ENCODE results near the gene IMP4.
"Not testable (repeated sequence)": the region's sequence is repeated elsewhere in the genome, so short reads cannot be mapped to it uniquely, and the experiment has no call there.

Gene IMP4

GRCh38 chr2:130316596-130316995 is 26.1 kb upstream of the IMP4 start:
- Histone ChIP-seq H3K9ac (ENCODE audit: low read length in 2 of 2) (no peak overlapping the region), H3K4me1 (ENCODE audit: control insufficient read depth, insufficient read depth, low read length) (no peaks in the 10 kb centered on the region), H3K9me3 (ENCODE audit: control insufficient read depth in 2 of 2, low read length in 2 of 2) (no peaks in the 10 kb centered on the region), H3K27ac (ENCODE audit: low read length) (no peak overlapping the region), H3K36me3 (ENCODE audit: control insufficient read depth in 2 of 2, insufficient read depth in 2 of 2, low read length in 2 of 2) (no peaks in the 10 kb centered on the region), H3K4me3 (ENCODE audit: low read length in 2 of 2) (no peak overlapping the region), H3K27me3 (ENCODE audit: control insufficient read depth in 1 of 2, insufficient read depth in 2 of 2, low read length in 2 of 2) (peaks cover 0 to 6% of the 10 kb centered on the region in 2 donors)

- Histone ChIP-seq H3K27ac (ENCODE audit: low read length) (no peak overlapping the region), H3K4me3 (ENCODE audit: low read length in 2 of 2) (no peak overlapping the region)
These were observed 23.8 kb upstream of the IMP4 start for GRCh38 chr2:130318906-130319305.

GRCh38 chr2:130319536-130319935 is 23.2 kb upstream of the IMP4 start:
- Histone ChIP-seq H3K27me3 (ENCODE audit: control insufficient read depth in 1 of 2, insufficient read depth in 2 of 2, low read length in 2 of 2) (no peaks in the 10 kb centered on the region), H3K9ac (ENCODE audit: low read length in 2 of 2) (no peak overlapping the region), H3K4me1 (ENCODE audit: control insufficient read depth, insufficient read depth, low read length) (no peaks in the 10 kb centered on the region), H3K27ac (ENCODE audit: low read length) (no peak overlapping the region), H3K36me3 (ENCODE audit: control insufficient read depth in 2 of 2, insufficient read depth in 2 of 2, low read length in 2 of 2) (no peaks in the 10 kb centered on the region), H3K4me3 (ENCODE audit: low read length in 2 of 2) (no peak overlapping the region), H3K9me3 (ENCODE audit: control insufficient read depth in 2 of 2, low read length in 2 of 2) (no peaks in the 10 kb centered on the region)

More at GRCh38 chr2:130318906-130319305, 23.8 kb upstream of the IMP4 start:
- Histone ChIP-seq H3K9ac (ENCODE audit: low read length in 2 of 2) (no peak overlapping the region), H3K27me3 (ENCODE audit: control insufficient read depth in 1 of 2, insufficient read depth in 2 of 2, low read length in 2 of 2) (peaks cover 0 to 3% of the 10 kb centered on the region in 2 donors), H3K4me1 (ENCODE audit: control insufficient read depth, insufficient read depth, low read length) (no peaks in the 10 kb centered on the region), H3K36me3 (ENCODE audit: control insufficient read depth in 2 of 2, insufficient read depth in 2 of 2, low read length in 2 of 2) (no peaks in the 10 kb centered on the region), H3K9me3 (ENCODE audit: control insufficient read depth in 2 of 2, low read length in 2 of 2) (no peaks in the 10 kb centered on the region)

- Histone ChIP-seq H3K27me3 (ENCODE audit: control insufficient read depth in 1 of 2, insufficient read depth in 2 of 2, low read length in 2 of 2) (peaks cover 0 to 2% of the 10 kb centered on the region in 2 donors), H3K27ac (ENCODE audit: low read length) (no peak overlapping the region), H3K9me3 (ENCODE audit: control insufficient read depth in 2 of 2, low read length in 2 of 2) (no peaks in the 10 kb centered on the region), H3K4me1 (ENCODE audit: control insufficient read depth, insufficient read depth, low read length) (peaks cover 4% of the 10 kb centered on the region), H3K4me3 (ENCODE audit: low read length in 2 of 2) (no peak overlapping the region), H3K36me3 (ENCODE audit: control insufficient read depth in 2 of 2, insufficient read depth in 2 of 2, low read length in 2 of 2) (no peaks in the 10 kb centered on the region), H3K9ac (ENCODE audit: low read length in 2 of 2) (no peak overlapping the region)
These were observed 14.8 kb upstream of the IMP4 start for GRCh38 chr2:130327703-130328527.

GRCh38 chr2:130328710-130329109 is 14.0 kb upstream of the IMP4 start:
- no peak overlapping the region for H3K4me3 ChIP-seq (ENCODE audit: low read length in 2 of 2)
- H3K36me3 ChIP-seq (ENCODE audit: control insufficient read depth in 2 of 2, insufficient read depth in 2 of 2, low read length in 2 of 2): no peaks in the 10 kb centered on the region
- no peak overlapping the region for H3K9ac ChIP-seq (ENCODE audit: low read length in 2 of 2)
- H3K4me1 ChIP-seq (ENCODE audit: control insufficient read depth, insufficient read depth, low read length): peaks cover 4% of the 10 kb centered on the region
- no peaks in the 10 kb centered on the region for H3K9me3 ChIP-seq (ENCODE audit: control insufficient read depth in 2 of 2, low read length in 2 of 2)
- peaks cover 0 to 2% of the 10 kb centered on the region in 2 donors for H3K27me3 ChIP-seq (ENCODE audit: control insufficient read depth in 1 of 2, insufficient read depth in 2 of 2, low read length in 2 of 2)
- H3K27ac ChIP-seq (ENCODE audit: low read length): no peak overlapping the region

GRCh38 chr2:130332271-130333073 is 10.2 kb upstream of the IMP4 start:
- Histone ChIP-seq H3K27me3 (ENCODE audit: control insufficient read depth in 1 of 2, insufficient read depth in 2 of 2, low read length in 2 of 2) (no peaks in the 10 kb centered on the region), H3K27ac (ENCODE audit: low read length) (no peak overlapping the region), H3K9ac (ENCODE audit: low read length in 2 of 2) (peak overlapping the region; percentile 22 to 36), H3K4me3 (ENCODE audit: low read length in 2 of 2) (peak overlapping the region; percentile 2 to 35), H3K9me3 (ENCODE audit: control insufficient read depth in 2 of 2, low read length in 2 of 2) (no peaks in the 10 kb centered on the region), H3K4me1 (ENCODE audit: control insufficient read depth, insufficient read depth, low read length) (peaks cover 7% of the 10 kb centered on the region), H3K36me3 (ENCODE audit: control insufficient read depth in 2 of 2, insufficient read depth in 2 of 2, low read length in 2 of 2) (no peaks in the 10 kb centered on the region)

GRCh38 chr2:130333253-130333652 is 9.4 kb upstream of the IMP4 start:
- not testable (repeated sequence) for H3K36me3 ChIP-seq (ENCODE audit: control insufficient read depth in 2 of 2, insufficient read depth in 2 of 2, low read length in 2 of 2); H3K4me3 ChIP-seq (ENCODE audit: low read length in 2 of 2); H3K9me3 ChIP-seq (ENCODE audit: control insufficient read depth in 2 of 2, low read length in 2 of 2); H3K9ac ChIP-seq (ENCODE audit: low read length in 2 of 2); H3K4me1 ChIP-seq (ENCODE audit: control insufficient read depth, insufficient read depth, low read length); H3K27me3 ChIP-seq (ENCODE audit: control insufficient read depth in 1 of 2, insufficient read depth in 2 of 2, low read length in 2 of 2); H3K27ac ChIP-seq (ENCODE audit: low read length)

- H3K4me3 ChIP-seq (ENCODE audit: low read length in 2 of 2): no peak overlapping the region
- H3K27me3 ChIP-seq (ENCODE audit: control insufficient read depth in 1 of 2, insufficient read depth in 2 of 2, low read length in 2 of 2): no peaks in the 10 kb centered on the region
- H3K4me1 ChIP-seq (ENCODE audit: control insufficient read depth, insufficient read depth, low read length): peaks cover 7% of the 10 kb centered on the region
- no peak overlapping the region for H3K27ac ChIP-seq (ENCODE audit: low read length)
- no peaks in the 10 kb centered on the region for H3K9me3 ChIP-seq (ENCODE audit: control insufficient read depth in 2 of 2, low read length in 2 of 2)
- H3K9ac ChIP-seq (ENCODE audit: low read length in 2 of 2): no peak overlapping the region
- peaks cover 7 to 9% of the 10 kb centered on the region in 2 donors for H3K36me3 ChIP-seq (ENCODE audit: control insufficient read depth in 2 of 2, insufficient read depth in 2 of 2, low read length in 2 of 2)
These were observed 8.7 kb upstream of the IMP4 start for GRCh38 chr2:130334026-130334425.

- Histone ChIP-seq H3K9me3 (ENCODE audit: control insufficient read depth in 2 of 2, low read length in 2 of 2) (no peaks in the 10 kb centered on the region), H3K9ac (ENCODE audit: low read length in 2 of 2) (no peak overlapping the region), H3K36me3 (ENCODE audit: control insufficient read depth in 2 of 2, insufficient read depth in 2 of 2, low read length in 2 of 2) (peaks cover 13 to 16% of the 10 kb centered on the region in 2 donors), H3K4me3 (ENCODE audit: low read length in 2 of 2) (no peak overlapping the region), H3K27me3 (ENCODE audit: control insufficient read depth in 1 of 2, insufficient read depth in 2 of 2, low read length in 2 of 2) (no peaks in the 10 kb centered on the region), H3K27ac (ENCODE audit: low read length) (no peak overlapping the region), H3K4me1 (ENCODE audit: control insufficient read depth, insufficient read depth, low read length) (peaks cover 7% of the 10 kb centered on the region)
These were observed 7.5 kb upstream of the IMP4 start for GRCh38 chr2:130335226-130335625.

- no peak overlapping the region for H3K4me3 ChIP-seq (ENCODE audit: low read length in 2 of 2)
- H3K27me3 ChIP-seq (ENCODE audit: control insufficient read depth in 1 of 2, insufficient read depth in 2 of 2, low read length in 2 of 2): no peaks in the 10 kb centered on the region
- H3K36me3 ChIP-seq (ENCODE audit: control insufficient read depth in 2 of 2, insufficient read depth in 2 of 2, low read length in 2 of 2): peaks cover 13 to 20% of the 10 kb centered on the region in 2 donors
- H3K9me3 ChIP-seq (ENCODE audit: control insufficient read depth in 2 of 2, low read length in 2 of 2): no peaks in the 10 kb centered on the region
- H3K4me1 ChIP-seq (ENCODE audit: control insufficient read depth, insufficient read depth, low read length): peaks cover 13% of the 10 kb centered on the region
- no peak overlapping the region for H3K27ac ChIP-seq (ENCODE audit: low read length)
- no peak overlapping the region for H3K9ac ChIP-seq (ENCODE audit: low read length in 2 of 2)
These were observed 6.4 kb upstream of the IMP4 start for GRCh38 chr2:130336150-130336876.
